HCT116 (cell line): ENCODE results near the gene SECISBP2. TPM values are rescaled to one million over a fixed set of nuclear protein-coding genes. Genes with fewer than 3 reads are reported as not detected.

Experiments used
- ATAC-seq: fragments of 200-7000 bp; cut with Tn5 transposase; 2 replicates; pipeline ENCODE4 v1.9.1; 2020; ENCODE audit warnings: mild to moderate bottlenecking, moderate library complexity
- BruUV-seq: library from RNA; stranded (reverse); fragments of 400-500 nt; replicated peaks from 2 replicates; lab custom pipeline; 2021; lab: Mats Ljungman, UMichigan
- CTCF ChIA-PET: fragments of 300-600 bp; sonication (Branson Sonifier 250); formaldehyde crosslinking; loops from one replicate; lab custom pipeline; 2021; ENCODE audit warnings: antibody characterized with exemption; lab: Charles Lee
- POLR2A ChIA-PET: fragments of 300-600, 350-600 bp; sonication (Branson Sonifier 250); formaldehyde crosslinking; loops from one replicate; lab custom pipeline; 2021; ENCODE audit warnings: antibody characterized with exemption; lab: Charles Lee
- RAD21 ChIA-PET, 2 experiments: fragments of 300-600 bp; sonication (Branson Sonifier 250); formaldehyde crosslinking; loops; one replicate each; lab custom pipeline; 2023; ENCODE audit warnings: low total read pairs in 2 of 2; ENCODE audit not compliant: uncharacterized antibody in 2 of 2, unreplicated experiment in 2 of 2, low non-redundant PET in 1 of 2; lab: Charles Lee
- DNase-seq: peaks from one replicate; pipeline ENCODE4 v3.0.0-alpha.2; 2010; ENCODE audit warnings: low read depth, low spot score
- H2AFZ ChIP-seq: fragments of 200-600 bp; shearing (Covaris generic), sonication (generic); 2 replicates; pipeline ENCODE4 v1.6.1; 2017; ENCODE audit warnings: low read depth, mixed run types, mixed read lengths, antibody characterized with exemption, low read length; ENCODE audit not compliant: poor library complexity, severe bottlenecking
- H3K27ac ChIP-seq: 2 replicates; pipeline ENCODE4 v1.5.1; 2012; ENCODE audit warnings: low read depth, low read length
- H3K27me3 ChIP-seq: fragments of 200-600 bp; sonication (generic); 2 replicates; pipeline ENCODE4 v1.6.1; 2016; ENCODE audit warnings: mixed run types, low read length, mixed read lengths; ENCODE audit not compliant: insufficient read depth
- H3K36me3 ChIP-seq, 2 experiments: fragments of 200-500 bp in 1 of 2; fragments of 200-600 bp in 1 of 2; sonication (Bioruptor generic) in 1 of 2; sonication (generic) in 1 of 2; 2 replicates each; pipeline versions ENCODE4 v1.5.1 to v1.6.1; 2014 to 2016; ENCODE audit warnings: low read length in 2 of 2, inconsistent platforms in 1 of 2, mixed read lengths in 1 of 2, mixed run types in 1 of 2; ENCODE audit not compliant: insufficient read depth in 2 of 2, control insufficient read depth in 1 of 2
- H3K4me1 ChIP-seq, 2 experiments: fragments of 200-600 bp in 1 of 2; sonication (generic) in 1 of 2; 2 replicates each; pipeline versions ENCODE4 v1.5.1 to v1.6.1; 2012 to 2017; ENCODE audit warnings: low read length in 2 of 2, inconsistent platforms in 1 of 2, mild to moderate bottlenecking in 1 of 2, mixed read lengths in 1 of 2, mixed run types in 1 of 2, moderate library complexity in 1 of 2; ENCODE audit not compliant: insufficient read depth in 2 of 2, control insufficient read depth in 1 of 2
- H3K4me2 ChIP-seq: fragments of 200-600 bp; sonication (generic); 2 replicates; pipeline ENCODE4 v1.6.1; 2017; ENCODE audit warnings: mixed run types, low read length, mixed read lengths
- H3K4me3 ChIP-seq, 2 experiments: fragments of 200-600 bp in 1 of 2; sonication (generic) in 1 of 2; replicated peaks in 1 of 2; 2 replicates each; pipeline ENCODE4 v1.5.1; 2011 to 2016; ENCODE audit warnings: low read length in 2 of 2, control low read depth in 1 of 2, low read depth in 1 of 2, mild to moderate bottlenecking in 1 of 2, mixed read lengths in 1 of 2, mixed run types in 1 of 2
- H3K79me2 ChIP-seq: fragments of 200-600 bp; sonication (generic); 2 replicates; pipeline ENCODE4 v1.6.1; 2017; ENCODE audit warnings: mild to moderate bottlenecking, mixed run types, low read length, moderate library complexity, mixed read lengths; ENCODE audit not compliant: insufficient read depth
- H3K9ac ChIP-seq: fragments of 200-600 bp; sonication (generic); 2 replicates; pipeline ENCODE4 v1.6.1; 2016; ENCODE audit warnings: low read length, mixed read lengths
- H3K9me2 ChIP-seq: fragments of 200-600 bp; sonication (generic), shearing (Covaris generic); 2 replicates; pipeline ENCODE4 v1.6.1; 2017; ENCODE audit warnings: mixed run types, mild to moderate bottlenecking, moderate library complexity; ENCODE audit not compliant: insufficient read depth
- H3K9me3 ChIP-seq, 2 experiments: fragments of 200-500 bp in 1 of 2; fragments of 200-600 bp in 1 of 2; sonication (Bioruptor generic) in 1 of 2; sonication (generic) in 1 of 2; 2 replicates each; pipeline ENCODE4 v1.6.1; 2014 to 2017; ENCODE audit warnings: low read length in 2 of 2, mixed read lengths in 2 of 2, inconsistent platforms in 1 of 2, low read depth in 1 of 2, mild to moderate bottlenecking in 1 of 2, mixed run types in 1 of 2, moderate library complexity in 1 of 2; ENCODE audit not compliant: control insufficient read depth in 1 of 2, insufficient read depth in 1 of 2
- H4K20me1 ChIP-seq: fragments of 200-600 bp; sonication (generic), shearing (Covaris generic); 2 replicates; pipeline ENCODE4 v1.6.1; 2017; ENCODE audit warnings: mixed run types, mild to moderate bottlenecking, moderate library complexity; ENCODE audit not compliant: insufficient read depth
- CEBPB ChIP-seq: IDR thresholded peaks from 2 replicates; pipeline ENCODE4 v1.6.1; 2012; ENCODE audit warnings: low read depth
- EGR1 ChIP-seq: IDR thresholded peaks from 2 replicates; pipeline ENCODE4 v1.6.1; 2012; ENCODE audit warnings: low read depth
- ELF1 ChIP-seq: IDR thresholded peaks from 2 replicates; pipeline ENCODE4 v1.6.1; 2012; ENCODE audit warnings: low read depth, borderline replicate concordance
- EZH2 ChIP-seq: fragments of 200-600 bp; sonication (generic); IDR thresholded peaks from 2 replicates; pipeline ENCODE4 v1.6.1; 2017; ENCODE audit warnings: antibody characterized with exemption, mixed run types
- FOSL1 ChIP-seq: IDR thresholded peaks from 2 replicates; pipeline ENCODE4 v1.6.1; 2012; ENCODE audit warnings: low read depth
- JUND ChIP-seq: IDR thresholded peaks from 2 replicates; pipeline ENCODE4 v1.6.1; 2012
- POLR2AphosphoS5 ChIP-seq: IDR thresholded peaks from 2 replicates; pipeline ENCODE4 v1.6.1; 2011; ENCODE audit warnings: mild to moderate bottlenecking, low read depth, low read length, moderate library complexity
- RAD21 ChIP-seq: IDR thresholded peaks from 2 replicates; pipeline ENCODE4 v1.6.1; 2012; ENCODE audit warnings: low read depth, mild to moderate bottlenecking
- SIN3A ChIP-seq: IDR thresholded peaks from 2 replicates; pipeline ENCODE4 v1.6.1; 2012; ENCODE audit warnings: low read depth
- TCF7L2 ChIP-seq: IDR thresholded peaks from 2 replicates; pipeline ENCODE4 v1.7.0; 2011; ENCODE audit warnings: borderline replicate concordance, inconsistent platforms; ENCODE audit not compliant: insufficient read depth, insufficient read length; ENCODE audit errors: extremely low read depth
- YY1 ChIP-seq: IDR thresholded peaks from 2 replicates; pipeline ENCODE4 v1.6.1; 2011; ENCODE audit warnings: low read length, low read depth, moderate library complexity, mild to moderate bottlenecking; ENCODE audit not compliant: insufficient replicate concordance; ENCODE audit errors: extremely low read depth
- ZBTB33 ChIP-seq: IDR thresholded peaks from 2 replicates; pipeline ENCODE4 v1.6.1; 2011; ENCODE audit warnings: mild to moderate bottlenecking, low read length, moderate library complexity; ENCODE audit not compliant: insufficient replicate concordance; ENCODE audit errors: extremely low read depth
- intact Hi-C: fragments of 100-400 bp; cut with micrococcal nuclease; formaldehyde crosslinking; loops from 2 replicates; pipeline ENCODE4 v1.10.0; 2022
- total RNA-seq: library from RNA; stranded (reverse); gene quantifications from one replicate; pipeline ENCODE4 v1.2.1, GENCODE V29; 2021; ENCODE audit not compliant: unreplicated experiment

SECISBP2 gene
- total RNA-seq, 1 experiment from 2014 or later: 41.6 TPM

GRCh38 chr9:89390578-89391116 lies 72.3 kb downstream of the SECISBP2 start:
- Histone ChIP-seq H3K9me2 (no peaks in the 10 kb centered on the region), H3K79me2 (no peaks in the 10 kb centered on the region), H3K9me3 (no peaks in the 10 kb centered on the region), H3K36me3 (peaks cover 3 to 9% of the 10 kb centered on the region in 2 experiments; a peak in 3 of 4 replicates), H3K4me3 (no peak overlapping the region), H4K20me1 (no peaks in the 10 kb centered on the region), H3K27me3 (no peaks in the 10 kb centered on the region), H3K9ac (no peak overlapping the region), H3K27ac (no peak overlapping the region), H3K4me1 (no peaks in the 10 kb centered on the region), H2AFZ (no peak overlapping the region), H3K4me2 (no peak overlapping the region)
- BruUV-seq: no TSS peak
- TF ChIP-seq FOSL1 (no peak), YY1 (no peak), ELF1 (no peak), JUND (no peak), TCF7L2 (no peak), EGR1 (no peak)
- no peak for ATAC-seq
- POLR2A ChIA-PET: no interaction called here
- intact Hi-C loops: no loop called here
- RAD21 ChIA-PET: no interaction called here
- no peak for DNase-seq
- CTCF ChIA-PET: no interaction called here

- H4K20me1 ChIP-seq: no peaks in the 10 kb centered on the region
- H3K27ac ChIP-seq: no peak overlapping the region
- no peaks in the 10 kb centered on the region for H3K79me2 ChIP-seq
- H3K4me3 ChIP-seq: no peak overlapping the region
- H3K9me2 ChIP-seq: no peaks in the 10 kb centered on the region
- intact Hi-C loops: no loop called here
- no peaks in the 10 kb centered on the region for H3K9me3 ChIP-seq
- CTCF ChIA-PET: no interaction called here
- H3K36me3 ChIP-seq: peaks cover 3 to 9% of the 10 kb centered on the region in 2 experiments; a peak in 3 of 4 replicates
- no peak overlapping the region for H3K9ac ChIP-seq
- H3K4me2 ChIP-seq: no peak overlapping the region
- no peak for TF ChIP-seq RAD21
- TF ChIP-seq POLR2AphosphoS5: no peak
- TF ChIP-seq SIN3A: no peak
- TF ChIP-seq EZH2: no peak
- no peak for TF ChIP-seq ELF1
- TF ChIP-seq EGR1: no peak
- no peak for TF ChIP-seq YY1
- TF ChIP-seq CEBPB: no peak
- TF ChIP-seq JUND: no peak
- no peak for TF ChIP-seq ZBTB33
- TF ChIP-seq, all 23 proteins: peak for 0
- ATAC-seq: no peak
- Histone ChIP-seq H3K27me3 (no peaks in the 10 kb centered on the region), H2AFZ (no peak overlapping the region), H3K4me1 (no peaks in the 10 kb centered on the region)
- no TSS peak for BruUV-seq
- POLR2A ChIA-PET: no interaction called here
- no peak for DNase-seq
- RAD21 ChIA-PET: no interaction called here
Observed at GRCh38 chr9:89391585-89391984, 73.3 kb downstream of the SECISBP2 start.
